Stomach (tissue), 9 donors: ENCODE measurements around the gene ZNF582. TPM values are rescaled to one million over a fixed set of nuclear protein-coding genes. Genes with fewer than 3 reads are reported as not detected.
"Not testable (repeated sequence)": the region's sequence is repeated elsewhere in the genome, so short reads cannot be mapped to it uniquely, and the experiment has no call there.

Experiments
- DNase-seq, 2 donors: peaks; one replicate each; pipeline versions ENCODE4 v3.0.0 to v3.0.0-alpha.2; 2013 to 2019
- H3K27ac ChIP-seq, 5 donors: fragments of 200-600 bp in 4 of 5; sonication (generic) in 4 of 5; one replicate each; pipeline ENCODE4 v1.5.1; 2013 to 2019; ENCODE audit warnings: mild to moderate bottlenecking in 1 of 5, moderate library complexity in 1 of 5
- H3K27me3 ChIP-seq, 3 donors: fragments of 200-600 bp; sonication (generic); one replicate each; pipeline ENCODE4 v1.5.1; 2017 to 2019; ENCODE audit warnings: mixed run types in 1 of 3
- H3K36me3 ChIP-seq, 4 donors: fragments of 200-600 bp; sonication (generic); 1 replicate in 3 of 4; 2 replicates in 1 of 4; pipeline ENCODE4 v1.5.1; 2016 to 2019
- H3K4me1 ChIP-seq, 4 donors: fragments of 200-600 bp; sonication (generic); one replicate each; pipeline ENCODE4 v1.5.1; 2016 to 2019
- H3K4me3 ChIP-seq, 4 donors: fragments of 200-600 bp; sonication (generic) in 3 of 4; one replicate each; pipeline ENCODE4 v1.5.1; 2016 to 2019; ENCODE audit warnings: mild to moderate bottlenecking in 1 of 4
- H3K9me3 ChIP-seq, 4 donors: fragments of 200-600 bp; sonication (generic); one replicate each; pipeline ENCODE4 v1.5.1; 2016 to 2019
- CTCF ChIP-seq, 7 experiments: fragments of 450-650 bp in 4 of 7; fragments of 200-600 bp in 3 of 7; sonication (generic) in 3 of 7; IDR thresholded peaks; one replicate each; pipeline ENCODE4 v1.5.1; 2016 to 2019; ENCODE audit warnings: antibody characterized with exemption in 7 of 7, control low read depth in 2 of 7, mild to moderate bottlenecking in 1 of 7
- EP300 ChIP-seq: sonication (generic); formaldehyde crosslinking; IDR thresholded peaks from one replicate; pipeline ENCODE4 v1.6.1; 2017; ENCODE audit warnings: antibody characterized with exemption
- POLR2A ChIP-seq, 4 donors: fragments of 450-650 bp; IDR thresholded peaks; one replicate each; pipeline ENCODE4 v1.6.1; 2016; ENCODE audit warnings: antibody characterized with exemption in 4 of 4, control low read depth in 2 of 4, mild to moderate bottlenecking in 1 of 4, moderate library complexity in 1 of 4
- POLR2AphosphoS5 ChIP-seq, 3 donors: sonication (generic); formaldehyde crosslinking; IDR thresholded peaks; one replicate each; pipeline ENCODE4 v1.6.1; 2016; ENCODE audit warnings: antibody characterized with exemption in 3 of 3
- WGBS, 5 donors: extraction: QIAGEN DNeasy Blood & Tissue Kit in 3 of 5; methylation state at CpG; one replicate each; pipeline versions ENCODE4 v1.1.5 to v1.1.7; 2013 to 2018; 5-methylcytosine and 5-hydroxymethylcytosine counted together
- intact Hi-C: fragments of 100-400 bp; cut with DNase I; formaldehyde crosslinking; loops from one replicate; pipeline ENCODE4 v1.15.1; 2023; ENCODE audit warnings: low total_unique reads
- polyA plus RNA-seq, 3 donors: library from polyadenylated mRNA; stranded (reverse); fragments of 200-250 nt; gene quantifications; one replicate each; pipeline ENCODE4 v1.2.3, GENCODE V29; 2013
- total RNA-seq, 5 donors: library from RNA; depleted of rRNA; stranded (reverse); fragments of >200 nt; gene quantifications; one replicate each; pipeline versions ENCODE4 v1.1.0 to v1.2.3, GENCODE V29; 2014 to 2016
- donor health status: healthy with polysubstance abuse.
- donor health status: Bipolar disorder and iron deficiency.
- donor health status: healthy.

Gene ZNF582
- total and polyA plus RNA-seq, 8 donors, result 1.2 to 4.2 (median 2.5) TPM; not detected in 3

GRCh38 chr19:56341948-56342347, 51.4 kb downstream of the ZNF582 start:
- H3K4me3 ChIP-seq, result no peak overlapping the region
- H3K4me1 ChIP-seq, result no peaks in the 10 kb centered on the region
- no peak for DNase-seq
- no peak for TF ChIP-seq POLR2AphosphoS5 (IDR thresholded peaks at IDR 0.05)
- TF ChIP-seq EP300, result no peak
- TF ChIP-seq POLR2A (IDR thresholded peaks at IDR 0.05), result no peak
- TF ChIP-seq CTCF (IDR thresholded peaks at IDR 0.05), result no peak
- H3K9me3 ChIP-seq, result no peaks in the 10 kb centered on the region
- H3K36me3 ChIP-seq, result no peaks in the 10 kb centered on the region
- no peak overlapping the region for H3K27ac ChIP-seq
- H3K27me3 ChIP-seq, result no peaks in the 10 kb centered on the region
- intact Hi-C loops, result loop anchor here (10.0 kb wide), 1 partner anchor 277 kb away; no protein-coding TSS in a partner anchor

GRCh38 chr19:56339031-56339430, 54.3 kb downstream of the ZNF582 start:
- DNase-seq, intact Hi-C loops, H3K27ac ChIP-seq, H3K9me3 ChIP-seq, H3K27me3 ChIP-seq, H3K4me3 ChIP-seq, H3K4me1 ChIP-seq, H3K36me3 ChIP-seq: not testable (repeated sequence)
- WGBS, 5 donors, result 88 to 97% (median 95%) methylated on average over 5 to 8 of the region's 10 CpGs

- H3K9me3 ChIP-seq, intact Hi-C loops, H3K27ac ChIP-seq: not testable (repeated sequence)
These were observed 56.3 kb downstream of the ZNF582 start for GRCh38 chr19:56337077-56337476.

GRCh38 chr19:56335371-56335770, 58.0 kb downstream of the ZNF582 start:
- H3K4me3 ChIP-seq, H3K27me3 ChIP-seq, H3K27ac ChIP-seq, H3K4me1 ChIP-seq, H3K36me3 ChIP-seq, intact Hi-C loops, DNase-seq, H3K9me3 ChIP-seq: not testable (repeated sequence)

More at GRCh38 chr19:56337077-56337476, 56.3 kb downstream of the ZNF582 start:
- H3K4me1 ChIP-seq, H3K27me3 ChIP-seq, DNase-seq, H3K36me3 ChIP-seq, H3K4me3 ChIP-seq: not testable (repeated sequence)
- 75 to 81% (median 80%) methylated on average over 7 to 8 of the region's 8 CpGs for WGBS, 5 donors

GRCh38 chr19:56333506-56333905, 59.8 kb downstream of the ZNF582 start:
- DNase-seq, result peak; percentile 51 to 72
- H3K27me3 ChIP-seq, result no peaks in the 10 kb centered on the region
- H3K4me1 ChIP-seq, result no peaks in the 10 kb centered on the region
- H3K27ac ChIP-seq, result no peak overlapping the region
- no peak overlapping the region for H3K4me3 ChIP-seq
- TF ChIP-seq POLR2AphosphoS5 (IDR thresholded peaks at IDR 0.05) (no peak), POLR2A (IDR thresholded peaks at IDR 0.05) (no peak), CTCF (IDR thresholded peaks at IDR 0.05) (peak in 5 of 7 experiments; percentile 32 to 53 (median 42)), EP300 (no peak)
- H3K36me3 ChIP-seq, result no peaks in the 10 kb centered on the region
- intact Hi-C loops, result no loop called here
- peaks cover 0 to 7% (median 2%) of the 10 kb centered on the region in 4 donors for H3K9me3 ChIP-seq

Other genes starting within 250 kb of the ZNF582 start
- gene GALP, start 217.5 kb downstream of the ZNF582 start, total RNA-seq, result not detected
- not detected for gene GALP, start 217.5 kb downstream of the ZNF582 start, polyA plus RNA-seq
- not detected for gene ZSCAN5B, start 195.8 kb downstream of the ZNF582 start, total RNA-seq
- not detected for gene ZSCAN5B, start 195.8 kb downstream of the ZNF582 start, polyA plus RNA-seq
- gene ZSCAN5C, start 191.3 kb downstream of the ZNF582 start, total RNA-seq, result not detected
- gene ZSCAN5C, start 191.3 kb downstream of the ZNF582 start, polyA plus RNA-seq, result not detected
- gene EDDM13, start 120.8 kb downstream of the ZNF582 start, total RNA-seq, result not detected
- 1 to 10 TPM in 1 of 3 donors, not detected in 2; 1.6 TPM for gene EDDM13, start 120.8 kb downstream of the ZNF582 start, polyA plus RNA-seq
- 10 to 100 TPM in 2 of 5 donors, 1 to 10 TPM in 1, under 1 TPM in 1, not detected in 1; 0.89 to 21.6 (median 8.3) TPM for gene ZSCAN5A, start 78.7 kb downstream of the ZNF582 start, total RNA-seq
- gene ZSCAN5A, start 78.7 kb downstream of the ZNF582 start, polyA plus RNA-seq, result 1 to 10 TPM; 2.4 to 4.5 (median 3.7) TPM
- 10 to 100 TPM in 1 of 5 donors, 1 to 10 TPM in 2, under 1 TPM in 1, not detected in 1; 0.45 to 13.0 (median 5.7) TPM for gene ZNF583, start 10.8 kb upstream of the ZNF582 start, total RNA-seq
- gene ZNF583, start 10.8 kb upstream of the ZNF582 start, polyA plus RNA-seq, result 1 to 10 TPM in 2 of 3 donors, under 1 TPM in 1; 0.75 to 3.4 (median 1.3) TPM
- 1 to 10 TPM in 3 of 5 donors, not detected in 2; 1.3 to 7.9 (median 5.4) TPM for gene ZNF667, start 83.8 kb upstream of the ZNF582 start, total RNA-seq
- gene ZNF667, start 83.8 kb upstream of the ZNF582 start, polyA plus RNA-seq, result 1 to 10 TPM in 2 of 3 donors, under 1 TPM in 1; 0.75 to 4.9 (median 2.5) TPM
- 1 to 10 TPM in 4 of 5 donors, under 1 TPM in 1; 0.58 to 9.7 (median 1.8) TPM for gene ZNF471, start 114.3 kb upstream of the ZNF582 start, total RNA-seq
- 1 to 10 TPM in 2 of 3 donors, under 1 TPM in 1; 1.00 to 2.8 (median 1.8) TPM for gene ZNF471, start 114.3 kb upstream of the ZNF582 start, polyA plus RNA-seq
- 10 to 100 TPM in 2 of 5 donors, 1 to 10 TPM in 3; 3.2 to 83.4 (median 9.9) TPM for gene ZFP28, start 145.4 kb upstream of the ZNF582 start, total RNA-seq
- gene ZFP28, start 145.4 kb upstream of the ZNF582 start, polyA plus RNA-seq, result 1 to 10 TPM; 1.6 to 3.5 (median 3.1) TPM
- 1 to 10 TPM; 1.0 to 5.4 (median 1.8) TPM for gene ZNF470, start 173.9 kb upstream of the ZNF582 start, total RNA-seq
- gene ZNF470, start 173.9 kb upstream of the ZNF582 start, polyA plus RNA-seq, result 1 to 10 TPM; 1.1 to 4.3 (median 1.4) TPM
- 10 to 100 TPM in 2 of 5 donors, 1 to 10 TPM in 2, not detected in 1; 6.6 to 18.2 (median 11.0) TPM for gene ZNF71, start 201.8 kb upstream of the ZNF582 start, total RNA-seq
- 1 to 10 TPM; 2.1 to 3.1 (median 2.8) TPM for gene ZNF71, start 201.8 kb upstream of the ZNF582 start, polyA plus RNA-seq
- 1 to 10 TPM in 1 of 5 donors, not detected in 4; 1.1 TPM for gene SMIM17, start 249.6 kb upstream of the ZNF582 start, total RNA-seq
- gene SMIM17, start 249.6 kb upstream of the ZNF582 start, polyA plus RNA-seq, result under 1 TPM in 1 of 3 donors, not detected in 2; 0.13 TPM